OCI-LY1 (cell line): ENCODE measurements around the gene OXCT2.
A peak's percentile ranks its signal among the peaks of the same experiment; 100 is the strongest.

Experiments
- H2AFZ ChIP-seq: fragments of 200-600 bp; sonication (generic), shearing (Covaris generic); 2 replicates; pipeline ENCODE4 v1.6.0; 2014; ENCODE audit warnings: antibody characterized with exemption, mild to moderate bottlenecking, low read length
- H3F3A ChIP-seq: fragments of 200-600 bp; sonication (generic), shearing (Covaris generic); 2 replicates; pipeline ENCODE4 v1.6.0; 2014; ENCODE audit warnings: mild to moderate bottlenecking, antibody characterized with exemption, low read length, moderate library complexity; ENCODE audit not compliant: insufficient read depth
- H3K27ac ChIP-seq: fragments of 200-600 bp; sonication (generic); 2 replicates; pipeline ENCODE4 v1.5.1; 2014; ENCODE audit warnings: low read length, mixed run types, mild to moderate bottlenecking, low read depth; ENCODE audit not compliant: poor library complexity, severe bottlenecking
- H3K27me3 ChIP-seq: fragments of 200-600 bp; sonication (generic); 2 replicates; pipeline ENCODE4 v1.6.0; 2014; ENCODE audit warnings: antibody characterized with exemption, mild to moderate bottlenecking, low read length, moderate library complexity; ENCODE audit not compliant: insufficient read depth
- H3K36me3 ChIP-seq: fragments of 200-600 bp; sonication (generic); 2 replicates; pipeline ENCODE4 v1.6.1; 2014; ENCODE audit warnings: mild to moderate bottlenecking, antibody characterized with exemption, low read length, moderate library complexity, mixed read lengths; ENCODE audit not compliant: insufficient read depth
- H3K4me1 ChIP-seq: fragments of 200-600 bp; sonication (generic); 2 replicates; pipeline ENCODE4 v1.5.1; 2014; ENCODE audit warnings: mild to moderate bottlenecking, low read length, moderate library complexity; ENCODE audit not compliant: insufficient read depth, severe bottlenecking
- H3K4me2 ChIP-seq: fragments of 200-600 bp; sonication (generic), shearing (Covaris generic); 2 replicates; pipeline ENCODE4 v1.6.1; 2014; ENCODE audit warnings: low read length
- H3K4me3 ChIP-seq: fragments of 200-600 bp; sonication (generic); 2 replicates; pipeline ENCODE4 v1.5.1; 2014; ENCODE audit warnings: low read length, low read depth, mild to moderate bottlenecking, mixed read lengths; ENCODE audit not compliant: poor library complexity, severe bottlenecking
- H3K79me2 ChIP-seq: fragments of 200-600 bp; shearing (Covaris generic); 2 replicates; pipeline ENCODE4 v1.6.1; 2016; ENCODE audit warnings: mixed run types, low read length, mixed read lengths; ENCODE audit not compliant: insufficient read depth
- H3K9ac ChIP-seq: fragments of 200-600 bp; sonication (generic), shearing (Covaris generic); 2 replicates; pipeline ENCODE4 v1.6.1; 2014; ENCODE audit warnings: mild to moderate bottlenecking, low read length, mixed read lengths
- H3K9me2 ChIP-seq: fragments of 200-600 bp; sonication (generic), shearing (Covaris generic); 2 replicates; pipeline ENCODE4 v1.6.1; 2014; ENCODE audit warnings: low read depth, mild to moderate bottlenecking, low read length, mixed read lengths
- H3K9me3 ChIP-seq: fragments of 200-600 bp; shearing (Covaris generic); 2 replicates; pipeline ENCODE4 v1.6.1; 2014; ENCODE audit warnings: low read length, mixed read lengths
- H4K20me1 ChIP-seq: fragments of 200-600 bp; sonication (generic), shearing (Covaris generic); 2 replicates; pipeline ENCODE4 v1.6.0; 2016; ENCODE audit warnings: mild to moderate bottlenecking, low read length; ENCODE audit not compliant: insufficient read depth
- EZH2 ChIP-seq: fragments of 200-600 bp; sonication (generic), shearing (Covaris generic); IDR thresholded peaks from 2 replicates; pipeline ENCODE4 v1.8.0; 2017; ENCODE audit warnings: borderline replicate concordance, mixed run types, mild to moderate bottlenecking, antibody characterized with exemption, low read length, moderate library complexity, mixed read lengths
- TF ChIP-seq, protein P1 (sequence below): fragments of 200-600 bp; sonication (generic), shearing (Covaris generic); IDR thresholded peaks from 2 replicates; pipeline ENCODE4 v1.5.1; 2017; ENCODE audit warnings: mild to moderate bottlenecking, antibody characterized with exemption, low read length, moderate library complexity, mixed read lengths

OXCT2 gene

DNA sequence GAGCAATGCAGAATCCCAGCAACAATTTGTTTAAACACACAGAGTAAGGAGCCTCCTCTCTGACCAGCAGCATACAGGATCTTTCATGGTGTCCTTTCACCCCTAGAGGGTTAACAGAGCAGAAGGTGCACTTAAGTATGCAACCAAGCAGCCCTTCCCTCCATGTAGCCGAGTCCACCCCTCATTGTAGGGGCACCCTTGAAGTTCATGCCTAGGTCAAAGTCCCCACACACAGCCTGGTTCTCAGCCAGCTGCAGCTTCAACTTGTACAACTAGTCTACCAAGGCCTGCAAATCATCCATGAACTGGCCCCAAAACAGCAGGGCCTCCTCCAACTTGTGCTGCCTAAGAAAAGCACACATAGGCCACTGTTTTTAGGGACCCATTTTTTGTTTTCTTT is 24.5 kb upstream of the OXCT2 start:
- Histone ChIP-seq H3F3A (no peaks in the 10 kb centered on the region), H3K4me1 (peaks cover 14% of the 10 kb centered on the region), H4K20me1 (no peaks in the 10 kb centered on the region), H3K27ac (no peak overlapping the region), H3K4me3 (no peak overlapping the region), H2AFZ (no peak overlapping the region), H3K9ac (no peak overlapping the region), H3K9me2 (no peaks in the 10 kb centered on the region), H3K36me3 (no peaks in the 10 kb centered on the region), H3K79me2 (no peaks in the 10 kb centered on the region), H3K9me3 (no peaks in the 10 kb centered on the region), H3K27me3 (no peaks in the 10 kb centered on the region), H3K4me2 (no peak overlapping the region)
- no peak for TF ChIP-seq EZH2
- TF ChIP-seq, protein P1, sequence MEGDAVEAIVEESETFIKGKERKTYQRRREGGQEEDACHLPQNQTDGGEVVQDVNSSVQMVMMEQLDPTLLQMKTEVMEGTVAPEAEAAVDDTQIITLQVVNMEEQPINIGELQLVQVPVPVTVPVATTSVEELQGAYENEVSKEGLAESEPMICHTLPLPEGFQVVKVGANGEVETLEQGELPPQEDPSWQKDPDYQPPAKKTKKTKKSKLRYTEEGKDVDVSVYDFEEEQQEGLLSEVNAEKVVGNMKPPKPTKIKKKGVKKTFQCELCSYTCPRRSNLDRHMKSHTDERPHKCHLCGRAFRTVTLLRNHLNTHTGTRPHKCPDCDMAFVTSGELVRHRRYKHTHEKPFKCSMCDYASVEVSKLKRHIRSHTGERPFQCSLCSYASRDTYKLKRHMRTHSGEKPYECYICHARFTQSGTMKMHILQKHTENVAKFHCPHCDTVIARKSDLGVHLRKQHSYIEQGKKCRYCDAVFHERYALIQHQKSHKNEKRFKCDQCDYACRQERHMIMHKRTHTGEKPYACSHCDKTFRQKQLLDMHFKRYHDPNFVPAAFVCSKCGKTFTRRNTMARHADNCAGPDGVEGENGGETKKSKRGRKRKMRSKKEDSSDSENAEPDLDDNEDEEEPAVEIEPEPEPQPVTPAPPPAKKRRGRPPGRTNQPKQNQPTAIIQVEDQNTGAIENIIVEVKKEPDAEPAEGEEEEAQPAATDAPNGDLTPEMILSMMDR: no peak

DNA sequence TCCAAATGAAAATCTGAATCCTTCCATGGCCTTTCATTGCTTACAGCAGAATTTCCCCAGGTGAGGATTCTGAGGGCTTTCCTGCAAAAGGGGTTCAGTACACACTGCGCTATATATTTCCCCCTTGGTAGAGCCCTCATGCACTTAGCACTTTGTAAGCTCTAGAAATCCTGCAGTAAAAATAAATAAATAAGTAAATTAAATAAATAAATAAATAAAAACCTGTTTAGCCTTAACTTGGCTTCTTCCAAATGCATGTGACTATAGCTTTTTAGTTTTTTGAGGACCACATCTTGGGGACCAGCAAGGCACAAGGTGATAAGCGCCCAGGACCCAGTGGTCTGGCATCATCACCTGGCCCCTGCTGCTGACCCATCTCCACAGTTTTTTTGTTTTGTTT is 20.7 kb upstream of the OXCT2 start:
- H3K4me1 ChIP-seq: peaks cover 13% of the 10 kb centered on the region

DNA sequence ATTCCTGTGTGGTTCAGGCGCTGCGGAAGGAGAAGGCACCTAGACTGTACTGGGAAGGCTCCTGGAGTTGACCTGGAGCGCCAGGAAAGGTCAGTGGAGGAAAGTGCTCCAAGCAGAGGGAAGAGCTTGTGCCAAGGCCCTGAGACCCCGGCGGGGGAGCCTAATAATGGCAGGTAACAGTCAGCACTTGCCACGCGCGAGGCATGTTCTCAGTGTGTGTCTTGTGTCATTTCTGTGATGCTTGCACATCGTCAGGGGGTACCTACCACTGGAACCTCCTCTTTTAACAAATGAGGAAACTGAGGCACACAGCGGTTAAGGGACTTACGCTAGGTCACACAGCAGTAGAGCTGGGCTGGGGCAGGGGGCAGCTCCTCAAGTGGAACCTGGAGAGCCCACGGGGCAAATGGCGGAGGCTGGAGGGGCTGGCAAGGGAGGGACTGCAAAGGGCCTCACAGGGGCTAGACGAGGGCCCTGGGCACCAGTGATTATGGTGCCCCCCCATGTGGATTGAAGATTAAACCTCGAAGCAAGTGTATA is 18.5 kb upstream of the OXCT2 start:
- Histone ChIP-seq H3K9ac (peak overlapping the region; percentile 59), H3F3A (no peaks in the 10 kb centered on the region), H3K9me2 (no peaks in the 10 kb centered on the region), H3K9me3 (no peaks in the 10 kb centered on the region), H3K27me3 (no peaks in the 10 kb centered on the region), H4K20me1 (no peaks in the 10 kb centered on the region), H2AFZ (peak overlapping the region; percentile 4; the same call in 1 of the 2 replicates), H3K4me2 (peak overlapping the region; percentile 68), H3K27ac (no peak overlapping the region), H3K79me2 (no peaks in the 10 kb centered on the region), H3K4me1 (peaks cover 13% of the 10 kb centered on the region), H3K4me3 (peak overlapping the region; percentile 62), H3K36me3 (no peaks in the 10 kb centered on the region)
- no peak for TF ChIP-seq EZH2
- TF ChIP-seq, protein P1: no peak

More for the DNA sequence above, 20.7 kb upstream of the OXCT2 start:
- Histone ChIP-seq H3K9ac (no peak overlapping the region), H3K9me2 (no peaks in the 10 kb centered on the region), H2AFZ (no peak overlapping the region), H3K27me3 (no peaks in the 10 kb centered on the region), H3F3A (no peaks in the 10 kb centered on the region), H4K20me1 (no peaks in the 10 kb centered on the region), H3K36me3 (no peaks in the 10 kb centered on the region), H3K9me3 (no peaks in the 10 kb centered on the region), H3K4me2 (no peak overlapping the region), H3K27ac (no peak overlapping the region), H3K4me3 (no peak overlapping the region), H3K79me2 (no peaks in the 10 kb centered on the region)
- TF ChIP-seq, protein P1: no peak
- no peak for TF ChIP-seq EZH2
